ENCODE results near the gene KDM1B. TPM values are rescaled to one million over a fixed set of nuclear protein-coding genes. Genes with fewer than 3 reads are reported as not detected.
"Not testable (repeated sequence)": the region's sequence is repeated elsewhere in the genome, so short reads cannot be mapped to it uniquely, and the experiment has no call there.

The KDM1B gene
- total and polyA plus RNA-seq, 2 donors: 9.4 to 14.1 TPM

DNA sequence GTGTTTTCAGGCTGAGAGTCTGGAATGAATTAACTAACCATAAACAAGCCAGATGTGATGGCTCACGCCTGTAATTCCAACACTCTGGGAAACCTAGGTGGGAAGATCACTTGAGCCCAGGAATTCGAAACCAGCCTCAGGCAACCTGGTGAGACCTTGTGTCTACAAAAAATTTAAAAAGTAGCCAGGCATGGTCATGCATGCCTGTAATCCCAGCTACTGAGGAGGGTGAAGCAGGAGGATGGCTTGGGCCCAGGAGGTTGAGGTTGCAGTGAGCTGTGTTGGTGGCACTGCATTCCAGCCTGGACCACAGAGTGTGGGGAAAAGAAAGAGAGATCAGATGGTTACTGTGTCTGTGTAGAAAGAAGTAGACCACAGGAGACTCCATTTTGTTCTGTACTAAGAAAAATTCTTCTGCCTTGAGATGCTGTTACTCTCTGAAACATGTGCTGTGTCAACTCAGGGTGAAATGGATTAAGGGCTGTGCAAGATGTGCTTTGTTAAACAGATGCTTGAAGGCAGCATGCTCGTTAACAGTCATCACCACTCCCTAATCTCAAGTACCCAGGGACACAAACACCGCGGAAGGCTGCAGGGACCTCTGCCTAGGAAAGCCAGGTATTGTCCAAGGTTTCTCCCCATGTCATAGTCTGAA, 71.4 kb downstream of the KDM1B start:
- H3K9me3 ChIP-seq (ENCODE audit: control insufficient read depth in 2 of 2, insufficient read depth in 1 of 2, low read length in 1 of 2); H3K4me3 ChIP-seq (ENCODE audit: low read length in 2 of 2); H3K27me3 ChIP-seq (ENCODE audit: control insufficient read depth in 2 of 2, insufficient read depth in 1 of 2, low read length in 1 of 2); DNase-seq (ENCODE audit: low read depth in 6 of 9, low spot score in 9 of 9); H3K4me1 ChIP-seq (ENCODE audit: control insufficient read depth in 2 of 2, insufficient read depth in 2 of 2, low read length in 2 of 2); H3K27ac ChIP-seq (ENCODE audit: low read depth in 1 of 2, low read length in 1 of 2): not testable (repeated sequence)
- H3K36me3 ChIP-seq (ENCODE audit: control insufficient read depth in 2 of 2, insufficient read depth in 2 of 2, low read length in 1 of 2): peaks cover 21 to 57% of the 10 kb centered on the region in 2 donors
- WGBS: 96% methylated on average over 5 of the region's 5 CpGs

DNA sequence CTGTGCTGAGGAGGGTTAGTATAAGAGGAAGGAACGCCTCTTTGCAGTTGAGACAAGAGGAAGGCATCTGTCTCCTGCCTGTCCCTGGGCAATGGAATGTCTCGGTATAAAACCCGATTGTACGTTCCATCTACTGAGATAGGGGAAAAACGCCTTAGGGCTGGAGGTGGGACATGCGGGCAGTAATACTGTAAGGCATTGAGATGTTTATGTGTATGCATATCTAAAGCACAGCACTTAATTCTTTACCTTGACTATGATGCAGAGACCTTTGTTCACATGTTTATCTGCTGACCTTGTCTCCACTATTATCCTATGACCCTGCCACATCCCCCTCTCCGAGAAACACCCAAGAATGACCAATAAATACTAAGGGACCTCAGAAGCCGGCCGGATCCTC, 71.9 kb downstream of the KDM1B start:
- peaks cover 26 to 52% of the 10 kb centered on the region in 2 donors for H3K36me3 ChIP-seq (ENCODE audit: control insufficient read depth in 2 of 2, insufficient read depth in 2 of 2, low read length in 1 of 2)
- not testable (repeated sequence) for H3K27me3 ChIP-seq (ENCODE audit: control insufficient read depth in 2 of 2, insufficient read depth in 1 of 2, low read length in 1 of 2); H3K4me1 ChIP-seq (ENCODE audit: control insufficient read depth in 2 of 2, insufficient read depth in 2 of 2, low read length in 2 of 2); H3K27ac ChIP-seq (ENCODE audit: low read depth in 1 of 2, low read length in 1 of 2); H3K9me3 ChIP-seq (ENCODE audit: control insufficient read depth in 2 of 2, insufficient read depth in 1 of 2, low read length in 1 of 2); DNase-seq (ENCODE audit: low read depth in 6 of 9, low spot score in 9 of 9); H3K4me3 ChIP-seq (ENCODE audit: low read length in 2 of 2)
- 98% methylated on average over 7 of the region's 9 CpGs for WGBS

- not testable (repeated sequence) for H3K27me3 ChIP-seq (ENCODE audit: control insufficient read depth in 2 of 2, insufficient read depth in 1 of 2, low read length in 1 of 2); H3K4me3 ChIP-seq (ENCODE audit: low read length in 2 of 2); H3K27ac ChIP-seq (ENCODE audit: low read depth in 1 of 2, low read length in 1 of 2); H3K9me3 ChIP-seq (ENCODE audit: control insufficient read depth in 2 of 2, insufficient read depth in 1 of 2, low read length in 1 of 2); DNase-seq (ENCODE audit: low read depth in 6 of 9, low spot score in 9 of 9); H3K4me1 ChIP-seq (ENCODE audit: control insufficient read depth in 2 of 2, insufficient read depth in 2 of 2, low read length in 2 of 2)
- WGBS: 98% methylated on average over 14 of the region's 14 CpGs
- peaks cover 26 to 51% of the 10 kb centered on the region in 2 donors for H3K36me3 ChIP-seq (ENCODE audit: control insufficient read depth in 2 of 2, insufficient read depth in 2 of 2, low read length in 1 of 2)
Measured at GRCh38 chr6:18228590-18228989, 73.4 kb downstream of the KDM1B start.

- H3K36me3 ChIP-seq (ENCODE audit: control insufficient read depth in 2 of 2, insufficient read depth in 2 of 2, low read length in 1 of 2): peaks cover 26 to 53% of the 10 kb centered on the region in 2 donors
- DNase-seq (ENCODE audit: low read depth in 6 of 9, low spot score in 9 of 9); H3K9me3 ChIP-seq (ENCODE audit: control insufficient read depth in 2 of 2, insufficient read depth in 1 of 2, low read length in 1 of 2); H3K4me1 ChIP-seq (ENCODE audit: control insufficient read depth in 2 of 2, insufficient read depth in 2 of 2, low read length in 2 of 2); H3K4me3 ChIP-seq (ENCODE audit: low read length in 2 of 2); H3K27ac ChIP-seq (ENCODE audit: low read depth in 1 of 2, low read length in 1 of 2); H3K27me3 ChIP-seq (ENCODE audit: control insufficient read depth in 2 of 2, insufficient read depth in 1 of 2, low read length in 1 of 2): not testable (repeated sequence)
- over 99% methylated on average over 7 of the region's 7 CpGs for WGBS
Measured at GRCh38 chr6:18231856-18232255, 76.6 kb downstream of the KDM1B start.

- H3K9me3 ChIP-seq (ENCODE audit: control insufficient read depth in 2 of 2, insufficient read depth in 1 of 2, low read length in 1 of 2); H3K27me3 ChIP-seq (ENCODE audit: control insufficient read depth in 2 of 2, insufficient read depth in 1 of 2, low read length in 1 of 2); H3K4me1 ChIP-seq (ENCODE audit: control insufficient read depth in 2 of 2, insufficient read depth in 2 of 2, low read length in 2 of 2); H3K4me3 ChIP-seq (ENCODE audit: low read length in 2 of 2); DNase-seq (ENCODE audit: low read depth in 6 of 9, low spot score in 9 of 9); H3K27ac ChIP-seq (ENCODE audit: low read depth in 1 of 2, low read length in 1 of 2): not testable (repeated sequence)
- H3K36me3 ChIP-seq (ENCODE audit: control insufficient read depth in 2 of 2, insufficient read depth in 2 of 2, low read length in 1 of 2): peaks cover 20 to 54% of the 10 kb centered on the region in 2 donors
- over 99% methylated on average over 2 of the region's 4 CpGs for WGBS
Measured at GRCh38 chr6:18233770-18234169, 78.5 kb downstream of the KDM1B start.

DNA sequence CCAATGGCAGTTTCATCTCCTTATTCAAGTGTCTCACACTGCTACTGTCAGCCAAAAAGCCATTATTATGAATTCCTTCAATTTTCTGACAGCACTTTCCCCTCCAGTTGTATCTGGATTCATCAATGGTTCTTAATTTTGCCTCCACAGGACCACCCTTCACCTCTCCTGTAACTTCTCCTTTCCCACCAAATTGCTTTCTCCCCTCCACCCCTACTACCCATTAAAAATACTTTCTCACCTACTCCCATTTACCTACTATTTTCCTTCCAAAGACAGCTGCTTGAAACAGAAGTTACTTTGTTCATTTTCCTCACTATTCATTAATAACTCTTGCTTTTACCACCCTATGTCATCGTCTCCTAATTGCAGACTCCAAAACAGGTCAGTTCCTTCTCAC, 79.3 kb downstream of the KDM1B start:
- Histone ChIP-seq H3K27me3 (ENCODE audit: control insufficient read depth in 2 of 2, insufficient read depth in 1 of 2, low read length in 1 of 2) (no peaks in the 10 kb centered on the region), H3K27ac (ENCODE audit: low read depth in 1 of 2, low read length in 1 of 2) (no peak overlapping the region), H3K4me1 (ENCODE audit: control insufficient read depth in 2 of 2, insufficient read depth in 2 of 2, low read length in 2 of 2) (no peaks in the 10 kb centered on the region), H3K36me3 (ENCODE audit: control insufficient read depth in 2 of 2, insufficient read depth in 2 of 2, low read length in 1 of 2) (peaks cover 17 to 55% of the 10 kb centered on the region in 2 donors), H3K9me3 (ENCODE audit: control insufficient read depth in 2 of 2, insufficient read depth in 1 of 2, low read length in 1 of 2) (peaks cover 0 to 3% of the 10 kb centered on the region in 2 donors), H3K4me3 (ENCODE audit: low read length in 2 of 2) (no peak overlapping the region)
- WGBS: 100% methylated on average over 1 of the region's 1 CpG
- DNase-seq (ENCODE audit: low read depth in 6 of 9, low spot score in 9 of 9): no peak

DNA sequence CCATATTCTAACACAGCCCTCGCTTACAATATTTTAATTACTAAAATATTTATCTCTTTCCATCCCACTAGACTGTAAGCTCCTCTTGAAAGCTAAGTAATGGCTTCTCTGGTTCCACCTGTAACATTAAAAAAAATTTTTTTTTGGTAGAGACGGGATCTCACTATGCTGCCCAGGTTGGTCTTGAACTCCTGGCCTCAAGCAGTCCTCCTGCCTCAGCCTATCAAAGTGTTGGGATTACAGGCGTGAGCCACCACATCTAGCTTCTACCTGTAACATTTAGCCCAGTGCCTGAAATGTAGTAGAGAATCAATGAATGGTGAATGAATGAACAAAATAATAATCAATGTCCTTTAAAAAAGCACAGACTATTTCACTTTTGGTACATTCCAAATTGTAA, 80.3 kb downstream of the KDM1B start:
- Histone ChIP-seq H3K4me1 (ENCODE audit: control insufficient read depth in 2 of 2, insufficient read depth in 2 of 2, low read length in 2 of 2) (no peaks in the 10 kb centered on the region), H3K9me3 (ENCODE audit: control insufficient read depth in 2 of 2, insufficient read depth in 1 of 2, low read length in 1 of 2) (peaks cover 0 to 3% of the 10 kb centered on the region in 2 donors), H3K4me3 (ENCODE audit: low read length in 2 of 2) (no peak overlapping the region), H3K27ac (ENCODE audit: low read depth in 1 of 2, low read length in 1 of 2) (no peak overlapping the region), H3K27me3 (ENCODE audit: control insufficient read depth in 2 of 2, insufficient read depth in 1 of 2, low read length in 1 of 2) (no peaks in the 10 kb centered on the region), H3K36me3 (ENCODE audit: control insufficient read depth in 2 of 2, insufficient read depth in 2 of 2, low read length in 1 of 2) (peaks cover 17 to 59% of the 10 kb centered on the region in 2 donors)
- WGBS: over 99% methylated on average over 3 of the region's 3 CpGs
- no peak for DNase-seq (ENCODE audit: low read depth in 6 of 9, low spot score in 9 of 9)

DNA sequence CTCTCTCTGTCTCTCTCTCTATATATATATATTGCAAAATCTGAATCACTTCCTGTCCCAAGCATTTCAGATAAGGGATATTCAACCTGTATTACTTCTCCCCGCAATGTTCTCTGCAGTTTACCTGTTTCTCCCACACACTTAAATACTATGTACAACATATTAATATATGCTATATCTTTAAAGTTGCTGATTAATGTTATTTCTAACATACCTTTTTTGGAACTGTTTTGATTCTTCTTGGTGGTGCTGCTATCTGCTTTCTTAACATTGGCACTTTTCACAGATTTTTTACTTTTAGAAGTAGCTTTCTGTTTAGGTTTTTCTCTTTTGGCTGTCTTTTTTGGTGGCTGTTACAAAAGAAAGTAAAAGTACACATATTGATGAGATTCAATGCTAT, 81.9 kb downstream of the KDM1B start:
- 100% methylated on average over 1 of the region's 1 CpG for WGBS
- peaks cover 11 to 72% of the 10 kb centered on the region in 2 donors for H3K36me3 ChIP-seq (ENCODE audit: control insufficient read depth in 2 of 2, insufficient read depth in 2 of 2, low read length in 1 of 2)
- H3K9me3 ChIP-seq (ENCODE audit: control insufficient read depth in 2 of 2, insufficient read depth in 1 of 2, low read length in 1 of 2): peaks cover 0 to 3% of the 10 kb centered on the region in 2 donors
- no peak overlapping the region for H3K4me3 ChIP-seq (ENCODE audit: low read length in 2 of 2)
- H3K27me3 ChIP-seq (ENCODE audit: control insufficient read depth in 2 of 2, insufficient read depth in 1 of 2, low read length in 1 of 2): no peaks in the 10 kb centered on the region
- H3K27ac ChIP-seq (ENCODE audit: low read depth in 1 of 2, low read length in 1 of 2): no peak overlapping the region
- H3K4me1 ChIP-seq (ENCODE audit: control insufficient read depth in 2 of 2, insufficient read depth in 2 of 2, low read length in 2 of 2): no peaks in the 10 kb centered on the region
- DNase-seq (ENCODE audit: low read depth in 6 of 9, low spot score in 9 of 9): no peak

DNA sequence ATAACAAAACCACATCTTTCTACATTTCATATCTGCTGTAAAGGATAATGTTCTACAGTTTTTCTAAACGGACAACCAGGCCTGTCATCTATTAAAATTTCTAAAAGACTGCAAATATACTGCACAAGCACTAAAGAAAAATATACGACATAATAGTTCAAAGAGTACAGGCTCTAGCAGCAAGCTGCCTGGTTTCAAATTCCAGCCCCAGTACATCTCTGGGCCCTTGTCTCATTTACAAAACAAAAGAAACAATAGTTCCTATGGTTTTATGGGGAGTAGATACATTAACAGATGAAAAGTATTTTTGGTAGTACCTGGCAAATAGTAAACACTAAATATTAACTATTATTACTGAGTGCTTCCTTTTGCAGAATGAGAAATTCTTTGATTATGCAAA, 85.0 kb downstream of the KDM1B start:
- Histone ChIP-seq H3K9me3 (ENCODE audit: control insufficient read depth in 2 of 2, insufficient read depth in 1 of 2, low read length in 1 of 2) (peaks cover 0 to 3% of the 10 kb centered on the region in 2 donors), H3K27me3 (ENCODE audit: control insufficient read depth in 2 of 2, insufficient read depth in 1 of 2, low read length in 1 of 2) (no peaks in the 10 kb centered on the region), H3K27ac (ENCODE audit: low read depth in 1 of 2, low read length in 1 of 2) (no peak overlapping the region), H3K4me1 (ENCODE audit: control insufficient read depth in 2 of 2, insufficient read depth in 2 of 2, low read length in 2 of 2) (no peaks in the 10 kb centered on the region), H3K36me3 (ENCODE audit: control insufficient read depth in 2 of 2, insufficient read depth in 2 of 2, low read length in 1 of 2) (peaks cover 13 to 82% of the 10 kb centered on the region in 2 donors), H3K4me3 (ENCODE audit: low read length in 2 of 2) (no peak overlapping the region)
- 91% methylated on average over 2 of the region's 2 CpGs for WGBS
- no peak for DNase-seq (ENCODE audit: low read depth in 6 of 9, low spot score in 9 of 9)

All from thymus (tissue), 11 donors.